GM21515 (cell line): ENCODE measurements around the gene ITPKB.
"Not testable (repeated sequence)": the region's sequence is repeated elsewhere in the genome, so short reads cannot be mapped to it uniquely, and the experiment has no call there.

ENCODE experiments used
- ATAC-seq: cut with Tn5 transposase; IDR thresholded peaks from one replicate; pipeline ENCODE4 v1.9.1; 2021; ENCODE audit not compliant: unreplicated experiment

The ITPKB gene

GRCh38 chr1:226761322-226761721 is 22.2 kb upstream of the ITPKB start:
- ATAC-seq: no peak

- no peak for ATAC-seq
These were observed 15.9 kb upstream of the ITPKB start for GRCh38 chr1:226754793-226755533.

GRCh38 chr1:226754097-226754496 is 15.0 kb upstream of the ITPKB start:
- ATAC-seq: no peak

- no peak for ATAC-seq
These were observed 12.6 kb upstream of the ITPKB start for GRCh38 chr1:226751703-226752102.

- no peak for ATAC-seq
These were observed 12.1 kb upstream of the ITPKB start for GRCh38 chr1:226751214-226751613.

GRCh38 chr1:226749467-226749866 is 10.4 kb upstream of the ITPKB start:
- ATAC-seq: no peak

GRCh38 chr1:226748306-226748705 is 9.2 kb upstream of the ITPKB start:
- no peak for ATAC-seq

- ATAC-seq: not testable (repeated sequence)
These were observed 8.6 kb upstream of the ITPKB start for GRCh38 chr1:226747519-226748263.

GRCh38 chr1:226743259-226743658 is 4.2 kb upstream of the ITPKB start:
- ATAC-seq: no peak

- no peak for ATAC-seq
These were observed 1.9 kb upstream of the ITPKB start for GRCh38 chr1:226741009-226741408.

- ATAC-seq: no peak
These were observed 599 bp upstream of the ITPKB start for GRCh38 chr1:226739696-226740065.

GRCh38 chr1:226738421-226738994 is 574 bp downstream of the ITPKB start:
- ATAC-seq: peak; percentile 34

GRCh38 chr1:226737819-226738420 is 1.2 kb downstream of the ITPKB start:
- ATAC-seq: peak; percentile 18

- peak; percentile 37 for ATAC-seq
These were observed 1.9 kb downstream of the ITPKB start for GRCh38 chr1:226736908-226737818.

- no peak for ATAC-seq
These were observed 2.8 kb downstream of the ITPKB start for GRCh38 chr1:226736001-226736907.

GRCh38 chr1:226735576-226735975 is 3.5 kb downstream of the ITPKB start:
- no peak for ATAC-seq

GRCh38 chr1:226734611-226735153 is 4.4 kb downstream of the ITPKB start:
- ATAC-seq: no peak

GRCh38 chr1:226733876-226734275 is 5.2 kb downstream of the ITPKB start:
- no peak for ATAC-seq

- no peak for ATAC-seq
These were observed 5.8 kb downstream of the ITPKB start for GRCh38 chr1:226733304-226733703.
